ENCODE data around the gene EXOC4. TPM values are rescaled to one million over a fixed set of nuclear protein-coding genes. Genes with fewer than 3 reads are reported as not detected.
"Not testable (repeated sequence)": the region's sequence is repeated elsewhere in the genome, so short reads cannot be mapped to it uniquely, and the experiment has no call there.

The EXOC4 gene
- 10 to 100 TPM; 51.9 to 90.1 TPM for total RNA-seq

GRCh38 chr7:133252858-133253518, at the start of gene EXOC4:
TSS of gene EXOC4 (plus strand) at chr7:133253078.
- Mint-ChIP-seq H3K27ac (peak within 1 kb of the TSS; percentile 83), H3K9me3 (ENCODE audit: low read depth) (no peaks in the 10 kb centered on the region), H3K4me1 (peaks cover 32% of the 10 kb centered on the region), H3K36me3 (ENCODE audit: low read depth) (peaks cover 7% of the 10 kb centered on the region), H3K4me3 (peak within 1 kb of the TSS; percentile 85), H3K27me3 (no peaks in the 10 kb centered on the region)
- ChIA-PET POLR2A (no interaction called here), CTCF (interaction anchor here (0.7 to 1.8 kb wide), 5 partner anchors 9 to 874 kb away, joined by 3 to 5 read pairs (median 4); partner anchors contain the start of gene LRGUK)
- ATAC-seq (peak; percentile 100), DNase-seq (peak; percentile 92)
- intact Hi-C loops (cut with DNase I, micrococcal nuclease), result loop anchor here (1.0 to 10.0 kb wide), 4 partner anchors 171 to 1064 kb away; partner anchors contain the start of genes CHCHD3 (in 2 of the 2) and LRGUK (in 2 of the 2)

DNA sequence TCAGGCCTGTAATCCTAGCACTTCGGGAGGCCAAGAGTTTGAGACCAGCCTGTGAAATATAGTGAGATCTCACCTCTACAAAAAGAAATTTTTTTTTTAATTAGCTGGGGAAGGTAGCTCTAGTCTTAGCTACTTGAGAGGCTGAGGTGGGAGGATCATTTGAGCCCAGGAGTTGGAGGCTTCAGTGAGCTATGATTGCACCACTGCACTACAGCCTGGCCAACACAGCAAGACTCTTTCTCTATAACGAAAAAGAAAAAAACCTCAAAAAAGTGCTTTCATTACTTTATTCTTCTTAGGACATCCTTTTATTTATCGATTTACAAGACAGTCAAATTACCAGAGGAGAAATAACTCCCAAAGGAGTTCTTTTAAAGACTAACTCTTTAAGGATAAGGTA, 49.4 kb upstream of the EXOC4 start:
- DNase-seq (no peak), ATAC-seq (no peak)
- ChIA-PET POLR2A (no interaction called here), CTCF (interaction anchor here (0.6 to 0.7 kb wide), 2 partner anchors 174 to 835 kb away, joined by 3 to 4 read pairs; no protein-coding TSS in a partner anchor)
- Mint-ChIP-seq H3K27me3 (peaks cover 2% of the 10 kb centered on the region), H3K36me3 (ENCODE audit: low read depth) (no peaks in the 10 kb centered on the region), H3K9me3 (ENCODE audit: low read depth) (no peaks in the 10 kb centered on the region), H3K27ac (no peak overlapping the region), H3K4me3 (no peak overlapping the region), H3K4me1 (no peaks in the 10 kb centered on the region)
- intact Hi-C loops (cut with DNase I, micrococcal nuclease), result no loop called here

DNA sequence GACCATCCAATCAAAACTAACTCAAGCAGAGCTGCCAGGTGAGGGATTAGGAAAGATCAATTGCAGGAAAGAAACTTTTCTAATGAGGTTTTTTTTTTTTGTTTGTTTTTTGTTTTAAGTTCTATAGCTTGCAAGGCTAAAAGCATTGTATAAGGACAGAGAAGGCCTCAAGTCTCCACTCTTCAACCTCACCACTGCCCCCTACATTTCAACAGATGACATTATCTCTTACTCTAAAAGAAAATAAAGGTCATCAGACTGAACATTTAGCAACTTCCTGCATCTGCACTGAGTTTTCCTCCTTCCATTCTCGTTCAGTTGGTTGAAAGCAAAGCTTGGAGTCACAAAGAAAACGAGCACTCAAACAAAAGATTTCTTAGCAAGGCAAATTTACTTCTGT, 45.2 kb upstream of the EXOC4 start:
- Mint-ChIP-seq H3K36me3 (ENCODE audit: low read depth) (no peaks in the 10 kb centered on the region), H3K27me3 (peaks cover 19% of the 10 kb centered on the region), H3K4me1 (no peaks in the 10 kb centered on the region), H3K9me3 (ENCODE audit: low read depth) (peaks cover under 1% of the 10 kb centered on the region), H3K4me3 (no peak overlapping the region), H3K27ac (no peak overlapping the region)
- intact Hi-C loops (cut with DNase I, micrococcal nuclease), result no loop called here
- ATAC-seq (no peak), DNase-seq (no peak)
- POLR2A ChIA-PET, result no interaction called here
- CTCF ChIA-PET, result interaction anchor here (1.3 kb wide), 1 partner anchor 671 kb away, joined by 3 read pairs; no protein-coding TSS in a partner anchor

GRCh38 chr7:133210817-133211216, 42.1 kb upstream of the EXOC4 start:
- ATAC-seq, result not testable (repeated sequence)
- CTCF ChIA-PET, result interaction anchor here (1.0 kb wide), 1 partner anchor 872 kb away, joined by 3 read pairs; no protein-coding TSS in a partner anchor

DNA sequence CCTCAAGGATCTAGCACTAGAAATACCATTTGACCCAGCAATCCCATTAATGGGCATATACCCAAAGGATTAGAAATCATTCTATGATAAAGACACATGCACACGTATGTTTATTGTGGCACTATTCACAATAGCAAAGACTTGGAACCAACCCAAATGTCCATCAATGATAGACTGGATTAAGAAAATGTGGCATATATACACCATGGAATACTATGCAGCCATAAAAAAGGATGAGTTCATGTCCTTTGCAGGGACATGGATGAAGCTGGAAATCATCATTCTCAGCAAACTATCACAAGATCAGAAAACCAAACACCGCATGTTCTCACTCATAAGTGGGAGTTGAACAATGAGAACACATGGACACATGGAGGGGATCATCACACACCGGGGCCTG, 39.1 kb upstream of the EXOC4 start:
- ATAC-seq; H3K9me3 Mint-ChIP-seq (ENCODE audit: low read depth); H3K36me3 Mint-ChIP-seq (ENCODE audit: low read depth); H3K27ac Mint-ChIP-seq; H3K4me1 Mint-ChIP-seq; DNase-seq; POLR2A ChIA-PET; H3K4me3 Mint-ChIP-seq; intact Hi-C loops (cut with DNase I, micrococcal nuclease); CTCF ChIA-PET: not testable (repeated sequence)
- peaks cover 23% of the 10 kb centered on the region for H3K27me3 Mint-ChIP-seq

More at GRCh38 chr7:133210817-133211216, 42.1 kb upstream of the EXOC4 start:
- H3K27me3 Mint-ChIP-seq, result peaks cover 25% of the 10 kb centered on the region
- H3K4me1 Mint-ChIP-seq; H3K27ac Mint-ChIP-seq; H3K36me3 Mint-ChIP-seq (ENCODE audit: low read depth); DNase-seq; H3K4me3 Mint-ChIP-seq; POLR2A ChIA-PET; intact Hi-C loops (cut with DNase I, micrococcal nuclease); H3K9me3 Mint-ChIP-seq (ENCODE audit: low read depth): not testable (repeated sequence)

GRCh38 chr7:133217773-133218172, 35.1 kb upstream of the EXOC4 start:
- CTCF ChIA-PET, result no interaction called here
- Mint-ChIP-seq H3K4me1 (no peaks in the 10 kb centered on the region), H3K36me3 (ENCODE audit: low read depth) (no peaks in the 10 kb centered on the region), H3K9me3 (ENCODE audit: low read depth) (peaks cover 2% of the 10 kb centered on the region), H3K27ac (no peak overlapping the region), H3K27me3 (peaks cover 5% of the 10 kb centered on the region), H3K4me3 (no peak overlapping the region)
- intact Hi-C loops (cut with DNase I, micrococcal nuclease), result no loop called here
- POLR2A ChIA-PET, result no interaction called here
- DNase-seq, result no peak
- no peak for ATAC-seq

DNA sequence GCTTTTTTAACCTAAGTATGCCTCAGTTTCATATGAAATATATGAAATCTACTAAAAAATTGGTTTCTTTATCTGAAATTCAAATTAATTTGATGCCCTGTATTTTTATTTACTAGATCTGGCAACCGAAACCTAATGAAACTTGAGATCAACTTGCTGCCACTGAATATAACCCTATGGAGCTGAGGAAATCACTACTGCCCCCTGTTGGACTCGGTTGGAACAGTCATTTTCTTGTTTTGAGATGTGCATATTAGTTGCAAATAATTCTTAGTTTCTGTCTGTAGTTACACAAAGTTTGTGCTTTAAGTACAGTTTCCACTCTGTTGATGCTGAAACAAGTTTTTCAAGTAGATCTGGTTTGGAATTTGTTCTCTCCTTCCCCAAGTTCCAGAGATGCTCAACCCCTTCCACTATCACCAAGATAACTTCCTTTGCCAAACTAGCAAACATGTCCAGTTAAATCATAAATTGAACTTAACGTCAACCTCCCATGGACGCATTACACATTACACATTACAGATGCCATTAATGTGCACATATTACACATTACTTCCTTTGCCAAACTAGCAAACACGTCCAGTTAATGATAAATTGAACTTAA, 22.2 kb upstream of the EXOC4 start:
- ATAC-seq (no peak), DNase-seq (peak; percentile 69)
- H3K36me3 Mint-ChIP-seq (ENCODE audit: low read depth), result no peaks in the 10 kb centered on the region
- H3K9me3 Mint-ChIP-seq (ENCODE audit: low read depth), result no peaks in the 10 kb centered on the region
- intact Hi-C loops (cut with DNase I, micrococcal nuclease), result loop anchor here (2.0 to 5.0 kb wide), 4 partner anchors 202 to 912 kb away; no protein-coding TSS in a partner anchor
- H3K27ac Mint-ChIP-seq, result no peak overlapping the region
- peaks cover 3% of the 10 kb centered on the region for H3K27me3 Mint-ChIP-seq
- ChIA-PET CTCF (interaction anchor here (0.7 to 1.7 kb wide), 3 partner anchors 23 to 520 kb away, joined by 4 to 5 read pairs (median 5); partner anchors contain the start of gene EXOC4), POLR2A (no interaction called here)
- no peak overlapping the region for H3K4me3 Mint-ChIP-seq
- H3K4me1 Mint-ChIP-seq, result no peaks in the 10 kb centered on the region

GRCh38 chr7:133233142-133233541, 19.7 kb upstream of the EXOC4 start:
- ChIA-PET POLR2A (no interaction called here), CTCF (interaction anchor here (0.6 to 0.7 kb wide), 2 partner anchors 206 to 330 kb away, joined by 3 to 5 read pairs; no protein-coding TSS in a partner anchor)
- peaks cover 5% of the 10 kb centered on the region for H3K27me3 Mint-ChIP-seq
- no peaks in the 10 kb centered on the region for H3K4me1 Mint-ChIP-seq
- no peak overlapping the region for H3K4me3 Mint-ChIP-seq
- H3K9me3 Mint-ChIP-seq (ENCODE audit: low read depth), result no peaks in the 10 kb centered on the region
- no peaks in the 10 kb centered on the region for H3K36me3 Mint-ChIP-seq (ENCODE audit: low read depth)
- ATAC-seq (no peak), DNase-seq (no peak)
- H3K27ac Mint-ChIP-seq, result no peak overlapping the region
- intact Hi-C loops (cut with DNase I, micrococcal nuclease), result loop anchor here in 1 of 2 experiments (5.0 kb wide), 3 partner anchors 199 to 911 kb away; no protein-coding TSS in a partner anchor

DNA sequence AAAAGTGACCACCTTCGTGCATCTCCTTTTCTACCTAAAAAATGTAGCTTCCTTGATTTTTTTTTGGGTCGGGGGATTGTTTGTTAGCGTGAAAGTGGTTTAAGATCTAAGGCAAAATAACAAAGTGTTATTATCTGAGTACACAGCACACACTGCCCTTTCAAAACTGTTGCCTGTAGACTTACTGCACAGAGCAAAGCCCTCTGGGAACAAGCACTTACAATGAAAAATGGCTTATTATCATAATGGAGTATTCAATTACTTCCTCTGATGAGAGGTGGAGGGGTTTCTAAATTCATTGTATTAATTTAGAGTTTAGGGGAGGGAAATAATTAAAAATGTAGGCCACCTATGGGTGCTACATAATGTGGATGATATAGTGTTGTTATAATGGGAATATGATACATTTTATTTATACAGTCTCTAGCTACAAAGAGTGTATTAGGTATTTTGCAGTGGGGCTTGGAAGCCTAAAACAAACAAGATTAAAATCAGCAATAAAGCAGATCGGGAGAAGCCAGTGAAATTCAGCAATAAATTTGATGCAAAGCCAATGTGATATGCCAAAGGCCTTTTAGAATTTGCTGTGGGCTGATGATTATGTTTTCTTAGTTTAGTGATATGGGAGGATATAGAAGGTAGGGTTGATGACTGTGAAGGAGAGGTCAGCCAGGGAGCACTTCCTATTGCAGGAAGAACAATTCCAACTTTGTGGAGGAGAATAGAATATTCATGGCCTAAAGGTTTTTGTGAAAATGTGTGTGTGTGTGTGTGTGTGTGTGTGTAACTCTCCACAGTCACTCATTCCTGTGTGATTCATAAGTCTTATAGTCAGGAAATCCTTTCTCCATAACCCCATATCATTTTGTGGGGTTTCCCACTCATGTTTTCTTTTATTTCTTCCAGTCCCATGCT, 17.7 kb upstream of the EXOC4 start:
- DNase-seq (no peak), ATAC-seq (no peak)
- H3K9me3 Mint-ChIP-seq (ENCODE audit: low read depth), result no peaks in the 10 kb centered on the region
- no peak overlapping the region for H3K27ac Mint-ChIP-seq
- H3K4me3 Mint-ChIP-seq, result no peak overlapping the region
- no peaks in the 10 kb centered on the region for H3K4me1 Mint-ChIP-seq
- ChIA-PET CTCF (interaction anchor here (0.6 kb wide), 1 partner anchor 29 kb away, joined by 3 read pairs; no protein-coding TSS in a partner anchor), POLR2A (no interaction called here)
- intact Hi-C loops (cut with DNase I, micrococcal nuclease), result loop anchor here in 1 of 2 experiments (5.0 kb wide), 3 partner anchors 197 to 913 kb away; no protein-coding TSS in a partner anchor
- peaks cover 5% of the 10 kb centered on the region for H3K27me3 Mint-ChIP-seq
- no peaks in the 10 kb centered on the region for H3K36me3 Mint-ChIP-seq (ENCODE audit: low read depth)

GRCh38 chr7:133237545-133237944, 15.3 kb upstream of the EXOC4 start:
- Mint-ChIP-seq H3K27me3 (peaks cover 7% of the 10 kb centered on the region), H3K4me1 (no peaks in the 10 kb centered on the region), H3K36me3 (ENCODE audit: low read depth) (no peaks in the 10 kb centered on the region), H3K9me3 (ENCODE audit: low read depth) (no peaks in the 10 kb centered on the region), H3K4me3 (no peak overlapping the region), H3K27ac (no peak overlapping the region)
- ATAC-seq (no peak), DNase-seq (no peak)
- ChIA-PET POLR2A (interaction anchor here (0.6 kb wide), 1 partner anchor 34 kb away, joined by 3 read pairs; no protein-coding TSS in a partner anchor), CTCF (interaction anchor here (0.6 kb wide), 2 partner anchors 8 to 11 kb away, joined by 3 read pairs; no protein-coding TSS in a partner anchor)
- intact Hi-C loops (cut with DNase I, micrococcal nuclease), result no loop called here

GRCh38 chr7:133240302-133240701, 12.6 kb upstream of the EXOC4 start:
- ChIA-PET POLR2A (no interaction called here), CTCF (no interaction called here)
- no peak for DNase-seq
- ATAC-seq, result no peak
- intact Hi-C loops (cut with DNase I, micrococcal nuclease), result no loop called here
- H3K4me1 Mint-ChIP-seq, result no peaks in the 10 kb centered on the region
- H3K4me3 Mint-ChIP-seq, result no peak overlapping the region
- no peaks in the 10 kb centered on the region for H3K9me3 Mint-ChIP-seq (ENCODE audit: low read depth)
- peaks cover 13% of the 10 kb centered on the region for H3K27me3 Mint-ChIP-seq
- no peaks in the 10 kb centered on the region for H3K36me3 Mint-ChIP-seq (ENCODE audit: low read depth)
- no peak overlapping the region for H3K27ac Mint-ChIP-seq

All from activated CD4-positive, alpha-beta T cell treated with anti-CD3 and anti-CD28 coated beads for 36 hours (primary cell).